H1 (cell line): ENCODE data around the gene PI4KA. TPM values are rescaled to one million over a fixed set of nuclear protein-coding genes. Genes with fewer than 3 reads are reported as not detected.

Source experiments
- CTCF ChIA-PET: fragments of 300-600 bp; sonication (Branson Sonifier 250); formaldehyde crosslinking; loops from one replicate; lab custom pipeline; 2021; ENCODE audit not compliant: partially characterized antibody; lab: Charles Lee
- POLR2A ChIA-PET: fragments of 300-600 bp; sonication (Branson Sonifier 250); formaldehyde crosslinking; loops from one replicate; lab custom pipeline; 2021; ENCODE audit warnings: inconsistent platforms; ENCODE audit not compliant: partially characterized antibody; lab: Charles Lee
- DNase-seq, 2 experiments: peaks; one replicate each; pipeline versions ENCODE4 v3.0.0 to v3.0.0-alpha.2; 2010 to 2022; ENCODE audit warnings: low spot score in 2 of 2, low read depth in 1 of 2, mixed read lengths in 1 of 2
- FAIRE-seq: peaks from 2 replicates; lab custom pipeline; 2011; peaks lifted over from hg19 to GRCh38; lab: Jason Lieb, UNC
- H2AFZ ChIP-seq: 2 replicates; pipeline ENCODE4 v1.8.1; 2012; ENCODE audit warnings: low read length, inconsistent platforms
- H2AK5ac ChIP-seq: 2 replicates; pipeline ENCODE4 v1.6.1; 2013; ENCODE audit warnings: low read depth, low read length
- H2BK120ac ChIP-seq: replicated peaks from 2 replicates; pipeline ENCODE3; 2013; ENCODE audit warnings: low read depth, low read length, inconsistent platforms
- H2BK12ac ChIP-seq: 2 replicates; pipeline ENCODE4 v1.6.1; 2013; ENCODE audit warnings: low read depth, low read length
- H2BK15ac ChIP-seq: 2 replicates; pipeline ENCODE4 v1.6.1; 2013; ENCODE audit warnings: low read length
- H2BK20ac ChIP-seq: 2 replicates; pipeline ENCODE4 v1.6.1; 2013; ENCODE audit warnings: low read length
- H2BK5ac ChIP-seq: 2 replicates; pipeline ENCODE4 v1.6.1; 2013; ENCODE audit warnings: low read depth, low read length
- H3K14ac ChIP-seq: 2 replicates; pipeline ENCODE4 v1.6.1; 2013; ENCODE audit warnings: inconsistent platforms; ENCODE audit not compliant: insufficient read length
- H3K18ac ChIP-seq: 2 replicates; pipeline ENCODE4 v1.6.1; 2013; ENCODE audit warnings: low read length; ENCODE audit errors: extremely low read depth
- H3K23ac ChIP-seq: 2 replicates; pipeline ENCODE4 v1.6.1; 2013; ENCODE audit warnings: inconsistent platforms; ENCODE audit not compliant: insufficient read length
- H3K23me2 ChIP-seq: 2 replicates; pipeline ENCODE4 v1.6.1; 2013; ENCODE audit warnings: low read depth, low read length
- H3K27ac ChIP-seq: 2 replicates; pipeline ENCODE4 v1.6.1; 2011; ENCODE audit warnings: low read depth, low read length, inconsistent platforms
- H3K27me3 ChIP-seq, 4 experiments: replicated peaks in 1 of 4; 1 replicate in 1 of 4; 2 replicates in 3 of 4; pipeline versions ENCODE4 v1.6.1 to v1.8.1; 2011 to 2013; ENCODE audit warnings: low read length in 3 of 4, mild to moderate bottlenecking in 3 of 4, inconsistent platforms in 2 of 4, mixed read lengths in 2 of 4, moderate library complexity in 1 of 4; ENCODE audit not compliant: control insufficient read depth in 3 of 4, insufficient read depth in 3 of 4; ENCODE audit errors: extremely low read depth in 1 of 4
- H3K36me3 ChIP-seq, 4 experiments: 2 replicates each; pipeline versions ENCODE4 v1.6.1 to v1.8.1; 2011 to 2013; ENCODE audit warnings: mild to moderate bottlenecking in 4 of 4, low read length in 3 of 4, moderate library complexity in 2 of 4, control low read depth in 1 of 4, inconsistent platforms in 1 of 4; ENCODE audit not compliant: insufficient read depth in 4 of 4, control insufficient read depth in 2 of 4
- H3K4ac ChIP-seq: replicated peaks from 2 replicates; pipeline ENCODE3; 2013; ENCODE audit warnings: low read length, low read depth, mixed read lengths, inconsistent platforms; ENCODE audit not compliant: insufficient read length
- H3K4me1 ChIP-seq, 4 experiments: replicated peaks in 1 of 4; 1 replicate in 1 of 4; 2 replicates in 3 of 4; pipeline versions ENCODE4 v1.6.1 to v1.8.1; 2011 to 2013; ENCODE audit warnings: low read length in 3 of 4, inconsistent platforms in 2 of 4, mixed read lengths in 1 of 4; ENCODE audit not compliant: insufficient read depth in 4 of 4, control insufficient read depth in 3 of 4
- H3K4me2 ChIP-seq, 2 experiments: 2 replicates each; pipeline versions ENCODE4 v1.6.1 to v1.8.1; 2011 to 2013; ENCODE audit warnings: low read depth in 2 of 2, low read length in 2 of 2, control low read depth in 1 of 2, inconsistent platforms in 1 of 2, mild to moderate bottlenecking in 1 of 2; ENCODE audit not compliant: insufficient read depth in 1 of 2
- H3K4me3 ChIP-seq, 4 experiments: fragments of 200-600, 300-600 bp in 1 of 4; sonication (generic), shearing (Covaris generic), sonication (Bioruptor Twin) in 1 of 4; 2 replicates each; pipeline versions ENCODE4 v1.5.1 to v1.8.1; 2011 to 2016; ENCODE audit warnings: low read length in 4 of 4, low read depth in 3 of 4, control low read depth in 2 of 4, inconsistent platforms in 2 of 4, mild to moderate bottlenecking in 2 of 4, mixed read lengths in 1 of 4, moderate library complexity in 1 of 4; ENCODE audit not compliant: insufficient read depth in 2 of 4; ENCODE audit errors: extremely low read depth in 1 of 4
- H3K56ac ChIP-seq: replicated peaks from 2 replicates; pipeline ENCODE3; 2013; ENCODE audit warnings: low read depth, mild to moderate bottlenecking, mixed read lengths, low read length, inconsistent platforms; ENCODE audit not compliant: insufficient read length
- H3K79me1 ChIP-seq: 2 replicates; pipeline ENCODE4 v1.6.1; 2013; ENCODE audit warnings: low read depth, low read length, control low read depth
- H3K79me2 ChIP-seq, 2 experiments: 2 replicates each; pipeline versions ENCODE4 v1.6.1 to v1.8.1; 2012 to 2013; ENCODE audit warnings: low read length in 2 of 2, mild to moderate bottlenecking in 2 of 2, inconsistent platforms in 1 of 2; ENCODE audit not compliant: insufficient read depth in 2 of 2, control insufficient read depth in 1 of 2
- H3K9ac ChIP-seq, 4 experiments: replicated peaks in 1 of 4; 1 replicate in 1 of 4; 2 replicates in 3 of 4; pipeline versions ENCODE4 v1.6.1 to v1.8.1; 2011 to 2013; ENCODE audit warnings: low read depth in 3 of 4, low read length in 3 of 4, control low read depth in 2 of 4, mild to moderate bottlenecking in 2 of 4, moderate library complexity in 2 of 4, inconsistent platforms in 1 of 4; ENCODE audit errors: extremely low read depth in 1 of 4
- H3K9me3 ChIP-seq, 2 experiments: 2 replicates each; pipeline versions ENCODE4 v1.6.1 to v1.8.1; 2012 to 2013; ENCODE audit warnings: mild to moderate bottlenecking in 2 of 2, moderate library complexity in 2 of 2, control low read depth in 1 of 2, inconsistent platforms in 1 of 2, low read depth in 1 of 2, low read length in 1 of 2, mixed read lengths in 1 of 2; ENCODE audit not compliant: insufficient read depth in 2 of 2
- H4K20me1 ChIP-seq, 2 experiments: replicated peaks in 1 of 2; 2 replicates each; pipeline versions ENCODE3 to v1.8.1; 2011 to 2013; ENCODE audit warnings: inconsistent platforms in 2 of 2, low read length in 2 of 2, mild to moderate bottlenecking in 1 of 2; ENCODE audit not compliant: insufficient read depth in 2 of 2, control insufficient read depth in 1 of 2
- H4K5ac ChIP-seq: 2 replicates; pipeline ENCODE4 v1.6.1; 2013; ENCODE audit warnings: low read length, low read depth, mixed read lengths, inconsistent platforms; ENCODE audit not compliant: insufficient read length
- H4K8ac ChIP-seq: 2 replicates; pipeline ENCODE4 v1.8.0; 2013; ENCODE audit warnings: mild to moderate bottlenecking, moderate library complexity, low read length, inconsistent platforms; ENCODE audit not compliant: insufficient read depth; ENCODE audit errors: extremely low read depth
- H4K91ac ChIP-seq: replicated peaks from 2 replicates; pipeline ENCODE3; 2013; ENCODE audit warnings: low read length, mixed read lengths, inconsistent platforms; ENCODE audit not compliant: insufficient read length
- NRF1 ChIP-seq: IDR thresholded peaks from 2 replicates; pipeline ENCODE4 v1.6.1; 2011; ENCODE audit warnings: mild to moderate bottlenecking, low read depth, low read length, improper control_type of control experiment
- WGBS, 2 experiments: shearing (Covaris generic) in 1 of 2; methylation state at CpG; one replicate each; pipeline versions ENCODE4 v1.1.6 to v1.1.7; 2013 to 2015; ENCODE audit warnings: low lambda C conversion rate in 2 of 2, mixed read lengths in 2 of 2, inconsistent platforms in 1 of 2, low coverage in 1 of 2, missing lambda C conversion rate in 1 of 2; ENCODE audit not compliant: insufficient replicate concordance in 2 of 2, insufficient coverage in 1 of 2, insufficient read length in 1 of 2; ENCODE audit errors: extremely low coverage in 1 of 2, missing lambda C conversion rate in 1 of 2; 5-methylcytosine and 5-hydroxymethylcytosine counted together
- polyA plus RNA-seq, 7 experiments: library from polyadenylated mRNA; depleted of rRNA in 3 of 7; stranded (reverse) in 5 of 7; unstranded in 2 of 7; fragments of >200 nt in 5 of 7; fragments of 200-250 nt in 2 of 7; gene quantifications; 1 replicate in 5 of 7; 2 replicates in 1 of 7; 4 replicates in 1 of 7; pipeline versions ENCODE4 v1.2.1 to v1.2.3, GENCODE V29; 2011 to 2013; ENCODE audit warnings: missing spikeins in 2 of 7, mixed read lengths in 2 of 7
- total RNA-seq: library from RNA; stranded (reverse); fragmentation: NEBNext Ultra II Directional; extraction: Animal tissue kit (Norgen Biotek cat#: 25700); gene quantifications from 2 replicates; pipeline ENCODE4 v1.2.1, GENCODE V29; 2021

PI4KA gene
- total and polyA plus RNA-seq, 2 of the 8 experiments (the other 6 are each of a cell fraction or from before 2014, with no cell fraction given) = 22.5 to 37.7 TPM

GRCh38 chr22:20904980-20905355 is 46.4 kb upstream of the PI4KA start:
- Histone ChIP-seq H2BK15ac (no peak overlapping the region), H3K79me2 (no peaks in the 10 kb centered on the region), H2BK5ac (no peak overlapping the region), H3K18ac (no peak overlapping the region), H2AFZ (no peak overlapping the region), H3K79me1 (no peaks in the 10 kb centered on the region), H3K4ac (no peak overlapping the region), H4K5ac (no peak overlapping the region), H3K9me3 (no peaks in the 10 kb centered on the region), H2BK20ac (no peak overlapping the region), H3K4me2 (no peak overlapping the region), H4K91ac (no peak overlapping the region), H3K27ac (no peak overlapping the region), H3K27me3 (no peaks in the 10 kb centered on the region; a peak in 1 of 7 replicates), H2BK120ac (no peak overlapping the region), H3K4me3 (no peak overlapping the region), H3K23ac (no peak overlapping the region), H3K56ac (no peak overlapping the region), H3K4me1 (no peaks in the 10 kb centered on the region), H4K8ac (no peak overlapping the region), H3K9ac (no peak overlapping the region), H2BK12ac (no peak overlapping the region), H2AK5ac (no peak overlapping the region), H4K20me1 (no peaks in the 10 kb centered on the region), H3K23me2 (no peaks in the 10 kb centered on the region), H3K36me3 (no peaks in the 10 kb centered on the region), H3K14ac (no peak overlapping the region)
- ChIA-PET CTCF (interaction anchor here (1.1 to 1.6 kb wide), 2 partner anchors 19 to 116 kb away, joined by 3 to 6 read pairs; no protein-coding TSS in a partner anchor), POLR2A (interaction anchor here (1.2 kb wide), 1 partner anchor 12 kb away, joined by 3 read pairs; the partner anchor contains the start of gene CRKL)
- 80% methylated on average over 2 of the region's 3 CpGs; no CpG with 5 or more reads in 1 of the 2 experiments for WGBS, 2 experiments
- FAIRE-seq (no peak), DNase-seq (no peak)
- no peak for TF ChIP-seq NRF1
